WTC11 (cell line): Measurements from ENCODE around the gene ATP6V0D1.

Experiments
- E2F4 ChIP-seq: sonication (generic); formaldehyde crosslinking; IDR thresholded peaks from 2 replicates; pipeline ENCODE4 v1.8.1; 2022; ENCODE audit warnings: low read depth, mild to moderate bottlenecking, moderate library complexity, missing genetic modification reagents, borderline replicate concordance
- KAT7 ChIP-seq: sonication (generic); formaldehyde crosslinking; IDR thresholded peaks from 2 replicates; pipeline ENCODE4 v1.8.1; 2023; ENCODE audit warnings: missing genetic modification reagents, mild to moderate bottlenecking, borderline replicate concordance
- TP53 ChIP-seq: sonication (generic); formaldehyde crosslinking; IDR thresholded peaks from 2 replicates; pipeline ENCODE4 v1.8.1; 2023; ENCODE audit warnings: mild to moderate bottlenecking, missing genetic modification reagents
- ZNF138 ChIP-seq: sonication (generic); formaldehyde crosslinking; conservative IDR thresholded peaks from 2 replicates; pipeline ENCODE4 v1.8.1; 2022; ENCODE audit warnings: mild to moderate bottlenecking, moderate library complexity, missing genetic modification reagents
- ZNF317 ChIP-seq: sonication (generic); formaldehyde crosslinking; IDR thresholded peaks from 2 replicates; pipeline ENCODE4 v1.8.1; 2023; ENCODE audit warnings: low read depth, mild to moderate bottlenecking, moderate library complexity, missing genetic modification reagents, borderline replicate concordance
- ZNF396 ChIP-seq: fragments of 250-450 bp; sonication (Bioruptor Pico); IDR thresholded peaks from 2 replicates; pipeline ENCODE4 v1.8.0; 2021; ENCODE audit warnings: mild to moderate bottlenecking, moderate library complexity, borderline replicate concordance
- TF ChIP-seq, protein P1 (sequence below): fragments of 200-600 bp; IDR thresholded peaks from 2 replicates; pipeline ENCODE4 v1.8.0; 2022; ENCODE audit warnings: antibody characterized with exemption

DNA sequence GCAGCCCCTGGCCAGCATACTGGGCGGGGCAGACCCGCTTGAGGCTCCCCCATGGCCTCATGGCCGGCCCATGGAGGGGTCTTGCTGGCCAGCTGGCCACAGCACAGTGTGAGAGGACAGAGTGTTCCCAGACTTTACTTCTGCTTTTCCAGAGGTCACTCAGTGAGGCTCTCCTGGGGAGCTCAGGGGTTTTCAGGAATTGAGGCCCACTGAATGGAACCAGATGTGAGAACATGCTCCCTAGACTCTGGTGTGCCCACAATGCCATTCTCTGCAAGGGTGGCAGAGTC is 21.2 kb downstream of the ATP6V0D1 start:
- no peak for TF ChIP-seq E2F4 (CRISPR knock-in tag)
- TF ChIP-seq, protein P1, sequence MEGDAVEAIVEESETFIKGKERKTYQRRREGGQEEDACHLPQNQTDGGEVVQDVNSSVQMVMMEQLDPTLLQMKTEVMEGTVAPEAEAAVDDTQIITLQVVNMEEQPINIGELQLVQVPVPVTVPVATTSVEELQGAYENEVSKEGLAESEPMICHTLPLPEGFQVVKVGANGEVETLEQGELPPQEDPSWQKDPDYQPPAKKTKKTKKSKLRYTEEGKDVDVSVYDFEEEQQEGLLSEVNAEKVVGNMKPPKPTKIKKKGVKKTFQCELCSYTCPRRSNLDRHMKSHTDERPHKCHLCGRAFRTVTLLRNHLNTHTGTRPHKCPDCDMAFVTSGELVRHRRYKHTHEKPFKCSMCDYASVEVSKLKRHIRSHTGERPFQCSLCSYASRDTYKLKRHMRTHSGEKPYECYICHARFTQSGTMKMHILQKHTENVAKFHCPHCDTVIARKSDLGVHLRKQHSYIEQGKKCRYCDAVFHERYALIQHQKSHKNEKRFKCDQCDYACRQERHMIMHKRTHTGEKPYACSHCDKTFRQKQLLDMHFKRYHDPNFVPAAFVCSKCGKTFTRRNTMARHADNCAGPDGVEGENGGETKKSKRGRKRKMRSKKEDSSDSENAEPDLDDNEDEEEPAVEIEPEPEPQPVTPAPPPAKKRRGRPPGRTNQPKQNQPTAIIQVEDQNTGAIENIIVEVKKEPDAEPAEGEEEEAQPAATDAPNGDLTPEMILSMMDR = no peak
- TF ChIP-seq TP53 = no peak
- TF ChIP-seq ZNF396 (CRISPR knock-in tag) = no peak
- no peak for TF ChIP-seq ZNF138
- no peak for TF ChIP-seq KAT7 (CRISPR knock-in tag)
- TF ChIP-seq ZNF317 (CRISPR knock-in tag) = no peak
